Activated naive CD8-positive, alpha-beta T cell treated with anti-CD3 and anti-CD28 coated beads, Interleukin-2, amount 10 ng/mL, durations not matched to agents 7 days and 5 days (primary cell): ENCODE data around the gene PLIN5. TPM values are rescaled to one million over a fixed set of nuclear protein-coding genes. Genes with fewer than 3 reads are reported as not detected.
A peak's percentile ranks its signal among the peaks of the same experiment; 100 is the strongest.
"Not testable (repeated sequence)": the region's sequence is repeated elsewhere in the genome, so short reads cannot be mapped to it uniquely, and the experiment has no call there.

Source experiments
- ATAC-seq: fragments of 150-1000 bp; cut with Tn5 transposase; one replicate; pipeline ENCODE4 v1.10.0; 2021; ENCODE audit warnings: low read depth, moderate library complexity
- POLR2A ChIA-PET: fragments of 350-600 bp; sonication (Branson Sonifier 250); formaldehyde crosslinking; loops from one replicate; lab custom pipeline; 2021; ENCODE audit warnings: antibody characterized with exemption; lab: Charles Lee
- DNase-seq: peaks from one replicate; pipeline ENCODE4 v3.0.0; 2021
- H3K27ac Mint-ChIP-seq: one replicate; pipeline ENCODE4 v1.8.0; 2022; ENCODE audit warnings: mild to moderate bottlenecking, mixed read lengths
- H3K27me3 Mint-ChIP-seq: one replicate; pipeline ENCODE4 v1.8.0; 2022; ENCODE audit warnings: mild to moderate bottlenecking, moderate library complexity, mixed read lengths
- H3K36me3 Mint-ChIP-seq: one replicate; pipeline ENCODE4 v1.8.0; 2021; ENCODE audit warnings: mild to moderate bottlenecking, mixed read lengths
- H3K4me1 Mint-ChIP-seq: one replicate; pipeline ENCODE4 v1.8.0; 2021; ENCODE audit warnings: mixed read lengths
- H3K4me3 Mint-ChIP-seq: one replicate; pipeline ENCODE4 v1.8.0; 2022; ENCODE audit warnings: mild to moderate bottlenecking, moderate library complexity, mixed read lengths
- H3K9me3 Mint-ChIP-seq: one replicate; pipeline ENCODE4 v1.8.0; 2021; ENCODE audit warnings: mixed read lengths
- total RNA-seq, 2 experiments: library from RNA; stranded (reverse); gene quantifications; one replicate each; pipeline ENCODE4 v1.2.3, GENCODE V29; 2021

PLIN5 gene
- total RNA-seq, 2 experiments from 2014 or later, result 0.37 to 1.1 TPM

DNA sequence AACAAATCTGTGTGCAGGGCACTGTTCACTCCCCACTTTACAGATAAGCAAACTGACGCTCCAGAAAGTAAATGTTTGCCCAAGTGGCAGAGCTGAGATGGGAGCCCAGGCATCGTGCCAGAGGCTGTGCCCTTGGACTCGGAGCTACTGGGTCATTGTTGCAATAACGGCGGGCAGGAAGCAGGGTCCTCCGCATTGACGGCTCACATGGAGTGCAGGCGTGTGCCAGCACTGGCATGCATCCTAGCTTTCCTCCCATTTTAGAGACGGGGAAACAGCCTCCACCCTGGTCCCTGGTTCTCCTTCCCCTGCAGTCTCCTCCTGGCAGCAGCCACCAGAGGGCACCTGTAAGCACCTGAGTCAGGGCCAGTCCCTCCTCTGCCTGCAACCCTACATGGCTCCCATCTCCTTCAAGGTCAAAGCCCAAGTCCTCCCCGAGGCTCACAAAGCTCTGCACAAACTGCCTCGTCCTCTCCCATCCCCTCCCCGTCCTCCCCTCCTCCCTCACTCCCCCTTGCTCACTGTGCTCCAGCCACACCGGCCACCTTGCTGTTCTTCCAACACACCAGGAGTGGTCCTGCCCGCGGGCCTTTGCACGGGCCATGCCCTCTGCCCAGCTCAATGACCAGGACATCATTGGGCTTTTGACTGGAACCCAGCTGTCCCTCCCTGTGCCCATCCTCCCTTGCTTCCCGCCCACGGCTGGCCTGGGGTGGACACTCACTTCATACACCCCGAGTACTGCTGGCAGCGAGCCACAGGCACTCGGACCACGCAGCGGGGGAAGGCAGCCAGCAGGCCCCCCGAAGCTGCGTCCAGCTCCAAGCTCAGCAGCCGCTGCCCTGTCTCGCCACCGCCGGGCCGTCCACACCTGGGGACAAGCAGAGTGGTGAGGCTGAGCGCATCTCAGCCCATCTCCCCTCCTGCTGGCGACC is 12.5 kb upstream of the PLIN5 start:
- ATAC-seq, result no peak
- H3K4me1 Mint-ChIP-seq, result no peaks in the 10 kb centered on the region
- DNase-seq, result no peak
- no peak overlapping the region for H3K4me3 Mint-ChIP-seq
- H3K36me3 Mint-ChIP-seq, result no peaks in the 10 kb centered on the region
- POLR2A ChIA-PET, result interaction anchor here (0.7 kb wide), 1 partner anchor 313 kb away, joined by 3 read pairs; no protein-coding TSS in a partner anchor
- no peaks in the 10 kb centered on the region for H3K9me3 Mint-ChIP-seq
- no peak overlapping the region for H3K27ac Mint-ChIP-seq
- H3K27me3 Mint-ChIP-seq, result no peaks in the 10 kb centered on the region

DNA sequence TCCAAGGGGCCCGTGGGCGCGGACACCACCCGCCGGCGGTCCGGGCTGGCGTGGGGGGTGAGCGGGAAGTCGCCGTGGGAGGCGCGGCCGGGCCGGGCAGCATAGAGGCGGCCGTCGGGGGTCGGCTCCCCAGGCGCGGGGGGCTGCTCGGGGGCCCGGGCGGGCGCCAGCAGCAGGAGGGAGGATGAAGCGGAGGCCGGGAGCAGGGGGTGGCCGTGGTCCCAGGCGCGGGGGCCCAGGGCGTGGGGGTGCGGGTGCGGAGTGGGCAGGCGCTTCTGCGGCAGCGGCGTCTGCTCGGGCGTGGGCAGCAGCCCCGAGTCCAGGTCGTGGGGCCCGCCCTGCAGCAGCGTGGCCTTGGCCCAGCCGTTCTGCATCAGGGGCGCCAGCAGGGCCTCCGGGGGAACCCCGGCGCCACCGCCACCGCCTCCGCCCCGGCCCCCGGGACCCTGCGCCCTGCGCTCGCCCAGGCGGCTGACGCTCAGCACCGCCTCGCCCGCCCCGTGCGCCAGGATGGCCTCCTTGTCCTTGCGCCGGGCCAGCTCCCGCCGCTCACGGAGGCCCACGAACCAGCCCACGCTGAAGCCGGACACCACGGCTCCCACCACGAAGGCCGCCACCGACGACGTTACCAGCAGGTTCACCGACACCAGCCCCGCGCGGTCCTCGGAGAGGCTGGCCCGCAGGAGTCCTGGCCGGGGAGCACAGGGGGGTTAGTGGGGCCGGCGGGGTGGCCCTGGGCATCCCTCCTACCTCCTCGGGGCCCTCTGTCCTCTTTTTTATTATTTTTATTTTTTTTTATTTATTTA is 9.0 kb upstream of the PLIN5 start:
- POLR2A ChIA-PET, result no interaction called here
- peaks cover 2% of the 10 kb centered on the region for H3K27me3 Mint-ChIP-seq
- peaks cover 3% of the 10 kb centered on the region for H3K36me3 Mint-ChIP-seq
- no peak overlapping the region for H3K27ac Mint-ChIP-seq
- DNase-seq, result no peak
- H3K4me3 Mint-ChIP-seq, result no peak overlapping the region
- peaks cover 2% of the 10 kb centered on the region for H3K9me3 Mint-ChIP-seq
- H3K4me1 Mint-ChIP-seq, result peaks cover 5% of the 10 kb centered on the region
- no peak for ATAC-seq

DNA sequence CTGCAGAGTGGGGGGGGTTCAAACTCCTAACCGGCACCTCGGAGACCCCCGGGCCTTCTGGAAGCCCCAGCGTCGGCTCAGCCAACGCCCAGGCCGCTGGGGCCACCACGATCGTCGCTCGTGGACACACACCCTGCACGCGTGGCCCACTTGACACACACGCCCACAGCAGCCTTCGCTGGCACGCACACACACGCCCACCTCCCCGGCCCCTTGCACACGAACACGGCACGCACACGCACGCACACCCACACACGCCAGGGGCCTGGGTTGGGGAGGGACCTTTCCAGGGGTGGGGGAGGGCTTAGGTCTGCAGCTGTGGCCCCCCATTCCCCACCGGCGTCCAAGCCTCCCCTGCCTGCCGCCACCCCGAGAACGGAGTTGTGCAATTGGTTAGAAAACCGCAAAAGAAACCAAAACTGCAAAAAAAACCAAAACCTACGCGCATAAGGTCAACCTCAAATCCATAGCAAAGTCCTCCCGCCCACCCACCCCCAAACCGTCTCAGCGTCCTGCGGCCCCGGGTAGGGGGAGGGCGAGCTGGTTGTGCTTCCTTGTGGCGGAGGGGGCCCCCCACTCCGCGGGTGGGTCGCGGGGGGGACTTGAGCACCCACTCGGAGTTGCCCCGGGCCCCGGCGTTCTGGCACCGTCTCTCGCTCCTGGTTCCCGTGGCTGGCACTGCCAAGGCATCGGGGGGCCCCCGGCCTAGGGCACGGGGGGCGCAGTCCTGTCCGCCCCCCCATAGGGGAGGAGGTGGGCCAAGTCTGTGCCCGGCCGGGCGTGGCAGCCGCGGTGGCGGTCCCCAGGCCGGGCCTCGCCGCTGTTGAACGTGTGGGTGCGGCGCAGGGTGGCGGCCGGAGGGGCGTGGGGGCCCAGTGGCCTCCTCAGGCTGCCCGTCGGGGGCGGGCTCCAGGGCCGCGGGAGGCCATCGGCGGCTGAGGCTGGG is 8.1 kb upstream of the PLIN5 start:
- peaks cover 2% of the 10 kb centered on the region for H3K27me3 Mint-ChIP-seq
- H3K4me1 Mint-ChIP-seq, result peaks cover 5% of the 10 kb centered on the region
- no peak for ATAC-seq
- no peak overlapping the region for H3K4me3 Mint-ChIP-seq
- DNase-seq, result no peak
- H3K9me3 Mint-ChIP-seq, result peaks cover 2% of the 10 kb centered on the region
- H3K27ac Mint-ChIP-seq, result no peak overlapping the region
- H3K36me3 Mint-ChIP-seq, result peaks cover 3% of the 10 kb centered on the region
- POLR2A ChIA-PET, result no interaction called here

DNA sequence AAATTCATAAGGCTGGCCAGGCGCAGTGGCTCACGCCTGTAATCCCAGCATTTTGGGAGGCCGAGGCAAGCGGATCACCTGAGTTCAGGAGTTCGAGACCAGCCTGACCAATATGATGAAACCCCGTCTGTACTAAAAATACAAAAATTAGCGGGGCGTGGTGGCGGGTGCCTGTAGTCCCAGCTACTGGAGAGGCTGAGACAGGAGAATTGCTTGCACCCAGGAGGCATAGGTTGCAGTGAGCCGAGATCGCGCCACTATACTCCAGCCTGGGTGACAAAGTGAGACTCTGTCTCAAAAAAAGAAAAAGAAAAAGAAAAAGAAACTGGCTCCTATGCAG is 6.8 kb upstream of the PLIN5 start:
- H3K4me3 Mint-ChIP-seq, DNase-seq, H3K4me1 Mint-ChIP-seq, H3K9me3 Mint-ChIP-seq, H3K27ac Mint-ChIP-seq, H3K36me3 Mint-ChIP-seq, ATAC-seq, POLR2A ChIA-PET, H3K27me3 Mint-ChIP-seq: not testable (repeated sequence)

DNA sequence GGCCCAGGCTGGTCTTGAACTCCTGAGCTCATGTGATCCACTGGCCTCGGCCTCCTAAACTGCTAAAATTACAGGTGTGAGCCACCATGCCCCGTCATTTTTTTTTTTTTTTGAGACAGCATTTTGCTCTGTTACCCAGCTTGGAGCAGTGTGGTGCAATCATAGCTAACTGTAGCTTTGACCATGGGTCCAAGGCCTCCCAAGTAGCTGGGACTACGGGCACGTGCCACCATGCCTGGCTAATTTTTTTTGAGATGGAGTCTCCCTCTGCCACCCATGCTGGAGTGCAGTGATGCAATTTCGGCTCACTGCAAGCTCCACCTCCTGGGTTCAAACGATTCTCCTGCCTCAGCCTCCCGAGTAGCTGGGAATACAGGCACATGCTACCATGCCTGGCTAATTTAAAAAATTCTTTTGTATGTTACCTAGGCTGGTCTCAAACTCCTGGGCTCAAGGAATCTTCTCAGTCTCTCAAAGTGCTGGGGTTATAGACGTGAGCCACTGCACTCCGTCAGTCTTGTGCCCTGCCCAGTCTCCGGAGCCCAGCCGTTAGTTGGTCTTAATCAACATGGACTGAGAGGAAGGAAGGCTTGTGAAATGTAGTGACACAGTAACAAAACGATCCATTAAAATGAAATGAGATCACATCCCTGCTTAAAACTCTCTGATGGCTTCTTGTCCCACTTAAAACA is 6.2 kb upstream of the PLIN5 start:
- Mint-ChIP-seq H3K9me3 (peaks cover 2% of the 10 kb centered on the region), H3K4me3 (no peak overlapping the region), H3K27ac (no peak overlapping the region), H3K4me1 (peaks cover 5% of the 10 kb centered on the region), H3K27me3 (peaks cover 6% of the 10 kb centered on the region), H3K36me3 (peaks cover 3% of the 10 kb centered on the region)
- ATAC-seq (no peak), DNase-seq (no peak)
- POLR2A ChIA-PET, result no interaction called here

DNA sequence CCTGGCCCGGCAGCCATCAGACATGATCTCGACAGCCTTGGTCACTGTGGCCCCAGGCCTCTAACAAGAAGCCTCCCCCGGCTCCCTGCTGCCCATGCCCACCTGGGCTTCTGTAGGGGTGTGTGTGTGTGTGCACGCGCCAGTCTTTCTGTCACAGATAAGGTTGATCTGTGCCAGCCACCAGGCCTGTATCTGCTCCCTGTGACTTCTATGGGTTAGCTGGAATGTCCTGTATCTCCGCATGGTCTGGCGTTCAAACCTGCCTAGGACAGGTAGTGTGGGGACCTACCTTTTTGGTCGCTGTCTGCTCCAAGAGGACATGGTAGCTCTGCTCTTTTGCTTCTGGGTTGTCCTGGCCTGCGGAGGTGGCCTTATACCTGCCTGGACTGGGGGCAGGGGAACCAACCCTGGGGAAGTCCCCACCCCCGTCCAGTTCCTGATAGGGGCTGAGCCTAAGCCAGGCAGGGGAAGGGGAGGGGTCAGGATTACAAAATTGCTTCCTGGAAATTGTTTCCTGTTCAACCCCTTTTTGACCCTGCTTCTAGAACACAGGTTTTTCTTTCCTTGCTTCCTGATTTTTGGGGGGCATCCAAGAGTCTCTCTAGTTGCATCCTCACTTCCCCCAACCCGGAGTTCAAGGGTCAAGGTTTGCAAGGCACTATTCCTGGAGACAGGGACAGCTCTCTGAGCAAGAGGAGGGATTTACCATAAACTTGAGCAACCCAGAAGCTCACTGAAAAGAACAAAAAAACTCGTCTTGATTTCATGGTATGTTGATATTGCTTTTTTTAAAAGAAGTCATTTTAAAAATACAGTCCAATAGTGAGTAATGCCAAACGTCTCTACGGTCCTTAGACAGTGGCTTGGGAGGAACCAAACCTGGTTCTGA is 4.9 kb upstream of the PLIN5 start, which contains the start of gene LRG1:
Gene LRG1 (minus strand): TSS at position 344 of the 889 bp plus-strand sequence. CDS start 23 bp downstream, at position 321.
- DNase-seq (no peak), ATAC-seq (no peak)
- peaks cover 3% of the 10 kb centered on the region for H3K36me3 Mint-ChIP-seq
- H3K9me3 Mint-ChIP-seq, result peaks cover 2% of the 10 kb centered on the region
- POLR2A ChIA-PET, result interaction anchor here (0.7 kb wide), 1 partner anchor 107 kb away, joined by 3 read pairs; no protein-coding TSS in a partner anchor
- peaks cover 15% of the 10 kb centered on the region for H3K27me3 Mint-ChIP-seq
- peak within 1 kb of the TSS; percentile 58 for H3K4me3 Mint-ChIP-seq
- H3K27ac Mint-ChIP-seq, result peak within 1 kb of the TSS; percentile 25
- peaks cover 7% of the 10 kb centered on the region for H3K4me1 Mint-ChIP-seq

DNA sequence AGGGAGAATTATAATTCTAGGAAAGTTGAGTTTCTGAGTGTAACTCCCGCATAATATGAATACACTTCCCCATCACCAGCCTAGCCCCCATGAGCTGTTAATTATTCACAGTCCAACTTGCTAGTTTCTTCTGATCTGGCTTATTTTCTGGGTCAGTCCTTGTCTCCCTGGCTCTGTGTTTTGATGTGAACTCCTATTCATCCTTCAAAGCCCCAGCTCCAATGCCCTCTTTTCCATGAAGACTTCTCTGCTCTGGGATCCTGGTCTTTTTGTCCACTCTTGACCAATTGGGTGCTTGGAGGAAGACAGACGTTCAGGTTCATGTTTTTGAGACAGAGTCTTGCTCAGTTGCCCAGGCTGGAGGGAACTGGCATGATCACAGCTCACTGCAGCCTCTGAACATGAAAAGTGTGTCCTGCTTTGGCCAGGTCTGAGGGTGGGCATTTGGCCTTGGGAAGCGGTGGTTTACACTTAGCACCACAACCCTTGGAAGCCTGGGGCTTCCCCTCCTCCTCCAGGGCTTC is 4.2 kb upstream of the PLIN5 start:
- peaks cover 7% of the 10 kb centered on the region for H3K4me1 Mint-ChIP-seq
- POLR2A ChIA-PET, result interaction anchor here (0.5 kb wide), 1 partner anchor 184 kb away, joined by 4 read pairs; no protein-coding TSS in a partner anchor
- DNase-seq (no peak), ATAC-seq (no peak)
- H3K27me3 Mint-ChIP-seq, result peaks cover 17% of the 10 kb centered on the region
- H3K4me3 Mint-ChIP-seq, result no peak overlapping the region
- H3K36me3 Mint-ChIP-seq, result peaks cover 3% of the 10 kb centered on the region
- H3K9me3 Mint-ChIP-seq, result peaks cover 2% of the 10 kb centered on the region
- no peak overlapping the region for H3K27ac Mint-ChIP-seq

DNA sequence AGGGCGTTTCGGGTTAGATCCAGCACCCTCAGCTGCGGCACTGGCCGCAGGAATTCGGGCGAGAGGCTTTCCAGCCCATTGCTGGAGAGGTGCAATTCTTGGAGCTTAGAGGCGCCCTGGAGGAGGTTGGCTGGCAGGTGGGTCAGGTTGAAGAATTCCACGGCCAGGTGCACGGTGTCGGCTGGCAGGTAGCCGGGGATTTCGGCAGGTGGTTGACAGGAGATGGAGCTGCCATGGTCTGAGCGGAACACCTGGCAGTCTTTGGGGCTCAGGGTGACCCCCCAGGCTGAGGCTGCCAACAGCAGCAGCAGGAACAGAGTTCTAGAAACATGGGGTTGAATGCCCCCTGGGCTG is 3.6 kb upstream of the PLIN5 start:
- H3K4me3 Mint-ChIP-seq, result no peak overlapping the region
- no peak for DNase-seq
- H3K27me3 Mint-ChIP-seq, result peaks cover 17% of the 10 kb centered on the region
- H3K27ac Mint-ChIP-seq, result no peak overlapping the region
- POLR2A ChIA-PET, result interaction anchor here (0.6 kb wide), 1 partner anchor 541 kb away, joined by 3 read pairs; no protein-coding TSS in a partner anchor
- H3K36me3 Mint-ChIP-seq, result peaks cover 3% of the 10 kb centered on the region
- H3K9me3 Mint-ChIP-seq, result peaks cover 2% of the 10 kb centered on the region
- H3K4me1 Mint-ChIP-seq, result peaks cover 7% of the 10 kb centered on the region
- no peak for ATAC-seq

DNA sequence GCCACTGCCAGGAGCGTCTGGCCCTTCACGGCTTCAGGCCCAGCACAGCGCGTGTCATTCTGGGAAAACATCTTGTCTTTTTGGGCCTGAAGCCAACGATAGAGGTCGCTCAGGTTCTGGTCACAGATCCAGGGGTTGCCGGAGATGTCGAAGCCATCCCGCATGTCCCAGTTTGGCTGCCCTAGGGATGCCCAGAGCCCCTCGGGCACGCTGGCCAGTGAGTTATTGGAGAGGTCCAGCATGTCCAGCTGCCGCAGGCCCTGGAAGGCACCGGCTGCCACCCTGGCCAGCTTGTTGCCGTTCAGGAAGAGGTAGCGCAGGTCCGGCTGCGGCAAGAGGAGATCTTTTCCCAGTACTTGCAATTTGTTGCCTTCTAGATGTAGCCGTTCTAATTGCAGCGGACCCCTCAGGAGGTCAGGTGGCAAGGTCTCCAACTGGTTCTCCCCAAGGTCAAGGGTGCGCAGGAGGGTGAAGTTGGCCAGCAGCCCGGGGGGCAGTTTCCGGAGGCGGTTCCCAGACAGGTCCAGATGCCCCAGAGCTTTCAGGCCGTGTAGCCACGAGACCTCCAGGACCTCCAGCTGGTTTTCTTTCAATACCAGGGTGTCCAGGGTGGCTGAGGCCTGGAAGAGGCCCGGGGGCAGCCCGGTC is 3.1 kb upstream of the PLIN5 start:
- DNase-seq (no peak), ATAC-seq (no peak)
- H3K27ac Mint-ChIP-seq, result no peak overlapping the region

DNA sequence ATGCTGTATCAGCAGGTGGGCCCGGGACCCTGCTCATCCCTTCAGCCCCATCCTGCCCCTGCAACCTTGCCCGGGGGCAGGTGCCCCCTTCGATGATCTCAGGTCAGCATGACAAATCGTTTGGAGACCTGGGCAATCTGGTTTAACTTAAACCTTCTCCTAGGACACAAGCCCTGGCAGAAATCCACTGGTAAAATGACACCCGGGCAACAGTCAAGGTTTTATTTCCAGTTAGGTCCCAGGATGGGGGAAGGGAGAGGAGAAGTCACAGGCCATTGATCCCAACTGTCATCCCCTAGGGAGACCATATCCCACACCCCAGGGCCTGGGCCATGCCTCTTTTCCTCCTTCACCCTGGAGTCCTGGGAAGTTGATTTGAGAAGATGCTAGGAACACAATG is 1.8 kb upstream of the PLIN5 start:
- ATAC-seq, result no peak
- no peak overlapping the region for H3K4me3 Mint-ChIP-seq
- peaks cover 2% of the 10 kb centered on the region for H3K9me3 Mint-ChIP-seq
- POLR2A ChIA-PET, result no interaction called here
- H3K27ac Mint-ChIP-seq, result no peak overlapping the region
- peaks cover 7% of the 10 kb centered on the region for H3K4me1 Mint-ChIP-seq
- DNase-seq, result no peak
- H3K27me3 Mint-ChIP-seq, result peaks cover 17% of the 10 kb centered on the region
- H3K36me3 Mint-ChIP-seq, result peaks cover 3% of the 10 kb centered on the region

More for the DNA sequence above, 3.1 kb upstream of the PLIN5 start:
- Mint-ChIP-seq H3K36me3 (peaks cover 3% of the 10 kb centered on the region), H3K4me3 (no peak overlapping the region), H3K4me1 (peaks cover 7% of the 10 kb centered on the region), H3K27me3 (peaks cover 17% of the 10 kb centered on the region), H3K9me3 (peaks cover 2% of the 10 kb centered on the region)
- POLR2A ChIA-PET, result interaction anchor here (0.6 kb wide), 1 partner anchor 541 kb away, joined by 3 read pairs; no protein-coding TSS in a partner anchor
